Daoy (cell line): ENCODE results near the gene RBM10. TPM values are rescaled to one million over a fixed set of nuclear protein-coding genes. Genes with fewer than 3 reads are reported as not detected.

Experiments used
- DNase-seq: peaks from one replicate; pipeline ENCODE4 v3.0.0-alpha.2; 2015; ENCODE audit warnings: low read depth
- total RNA-seq: library from RNA; depleted of rRNA; stranded (reverse); fragments of >200 nt; shearing (Covaris generic); gene quantifications from 2 replicates; pipeline ENCODE4 v1.2.3, GENCODE V29; 2014

RBM10 gene
- total RNA-seq, 1 experiment from 2014 or later: 60.9 TPM

DNA sequence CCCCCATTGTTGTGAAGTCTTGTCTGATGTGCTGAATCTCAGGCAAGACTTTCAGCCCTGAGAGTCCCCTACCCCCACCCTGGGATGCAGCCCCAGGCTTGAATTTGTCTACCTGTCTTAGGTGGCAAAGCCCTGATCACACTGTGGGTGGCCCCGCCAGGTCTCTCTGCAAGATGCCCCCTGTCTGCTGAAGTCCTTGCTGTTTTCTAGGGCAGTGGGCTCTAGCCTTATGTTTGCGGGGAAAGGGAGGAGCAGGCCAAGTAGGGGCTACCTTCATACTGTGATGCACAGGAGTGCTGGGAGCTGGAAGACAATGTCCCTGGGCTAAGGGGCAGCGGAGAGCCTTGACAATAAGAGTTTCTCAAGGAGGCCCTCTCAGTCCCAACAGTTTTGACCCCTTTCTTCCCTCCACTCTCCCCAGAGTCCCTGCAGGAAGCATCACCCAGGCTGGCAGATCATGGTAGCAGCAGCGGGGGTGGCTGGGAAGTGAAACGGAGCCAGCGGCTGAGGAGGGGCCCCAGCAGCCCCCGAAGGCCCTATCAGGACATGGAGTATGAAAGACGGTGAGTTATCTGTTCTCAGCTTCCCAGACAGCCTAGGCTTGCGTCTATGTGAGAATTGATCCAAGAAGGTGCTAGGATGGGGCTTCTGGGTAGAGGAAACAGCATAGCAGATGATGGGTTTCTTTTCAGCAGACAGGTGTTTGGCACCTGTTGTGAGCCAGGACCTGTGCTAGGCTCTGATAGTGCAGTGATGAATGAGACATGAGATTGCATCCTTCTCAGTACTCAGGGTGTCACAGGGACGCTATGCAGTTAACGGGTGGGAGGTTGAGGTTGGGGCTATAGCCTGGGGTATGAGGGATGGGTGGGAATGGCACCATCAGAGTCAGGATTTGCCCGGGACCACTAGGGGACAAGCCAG is 2.2 kb downstream of the RBM10 start:
- no peak for DNase-seq

DNA sequence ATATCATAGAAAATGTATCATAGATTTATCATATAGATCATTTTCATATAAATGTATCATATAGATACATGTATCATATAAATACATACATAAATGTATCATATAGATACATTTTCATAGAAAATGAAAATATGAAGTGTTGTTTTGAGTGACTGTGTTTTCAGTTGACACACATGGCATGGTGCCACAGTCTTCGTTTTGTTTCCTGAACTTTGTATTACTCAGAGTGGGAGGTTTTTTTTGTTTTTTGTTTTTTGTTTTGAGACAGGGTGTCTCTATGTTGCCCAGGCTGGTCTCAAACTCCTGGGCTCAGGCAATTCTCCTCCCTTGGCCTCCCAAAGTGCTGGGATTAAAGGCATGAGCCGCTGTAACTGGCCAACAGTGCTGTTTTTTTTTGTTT is 3.9 kb downstream of the RBM10 start:
- DNase-seq: no peak

DNA sequence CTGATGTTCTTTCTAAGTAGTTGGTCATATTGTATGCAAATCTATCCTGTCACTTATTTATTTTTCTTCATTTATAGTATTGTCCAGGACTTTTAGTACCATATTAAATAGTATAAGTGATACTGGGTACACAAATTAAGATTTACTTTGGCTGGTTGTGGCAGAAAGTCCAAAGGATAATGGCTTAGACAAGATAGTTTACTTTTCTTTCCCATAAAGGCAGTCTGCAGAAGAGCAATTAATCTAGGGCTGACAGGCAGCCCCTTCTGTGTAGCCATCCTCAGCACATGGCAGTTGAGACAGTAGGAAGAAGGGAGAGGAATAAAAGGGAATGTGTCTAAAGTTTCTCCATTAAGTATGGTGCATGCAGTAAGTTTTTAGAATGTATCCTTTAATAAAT is 6.4 kb downstream of the RBM10 start:
- DNase-seq: no peak

DNA sequence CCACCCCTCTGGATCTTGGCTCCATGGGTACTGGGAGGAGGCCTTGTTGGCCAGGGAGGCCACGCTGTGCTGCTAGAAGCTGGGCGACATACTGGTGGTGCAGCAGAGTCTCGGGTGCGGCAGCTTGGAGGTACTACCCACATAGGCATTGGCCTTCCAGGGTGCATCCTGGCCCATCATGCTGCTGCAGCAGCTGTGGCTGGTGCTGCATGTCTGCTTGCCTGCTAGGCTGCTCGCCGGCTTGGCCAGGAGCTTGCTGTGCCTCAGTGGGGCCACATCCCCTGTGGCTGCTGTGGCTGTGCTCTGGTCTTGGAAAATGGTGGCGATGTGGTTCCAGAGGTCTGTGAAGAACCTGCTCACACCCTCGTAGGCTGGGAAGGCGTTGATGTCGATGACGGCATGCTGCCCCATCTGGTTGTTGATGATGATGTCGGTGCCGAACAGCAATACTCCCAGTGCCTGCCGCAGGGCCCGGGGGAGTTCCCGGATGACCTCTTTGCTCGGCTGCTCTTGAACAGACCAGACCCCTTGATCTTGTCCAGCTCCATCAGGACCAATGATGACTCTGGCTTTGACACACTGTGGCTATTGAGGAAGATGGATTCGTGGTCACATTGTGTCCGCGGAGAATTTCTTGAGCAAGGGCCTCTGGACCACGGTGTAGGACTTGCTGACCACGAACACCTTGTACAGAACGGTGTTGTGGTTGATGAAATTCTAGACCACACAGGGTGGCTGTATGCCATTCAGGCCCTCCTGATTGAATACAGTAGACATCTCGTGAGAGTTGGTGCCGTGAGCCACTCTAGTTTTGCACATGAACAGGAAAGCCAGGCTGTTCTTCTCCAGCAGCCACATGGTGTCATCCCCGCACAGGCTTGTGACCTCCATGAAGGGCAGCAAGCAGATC is 11.8 kb downstream of the RBM10 start:
- no peak for DNase-seq

DNA sequence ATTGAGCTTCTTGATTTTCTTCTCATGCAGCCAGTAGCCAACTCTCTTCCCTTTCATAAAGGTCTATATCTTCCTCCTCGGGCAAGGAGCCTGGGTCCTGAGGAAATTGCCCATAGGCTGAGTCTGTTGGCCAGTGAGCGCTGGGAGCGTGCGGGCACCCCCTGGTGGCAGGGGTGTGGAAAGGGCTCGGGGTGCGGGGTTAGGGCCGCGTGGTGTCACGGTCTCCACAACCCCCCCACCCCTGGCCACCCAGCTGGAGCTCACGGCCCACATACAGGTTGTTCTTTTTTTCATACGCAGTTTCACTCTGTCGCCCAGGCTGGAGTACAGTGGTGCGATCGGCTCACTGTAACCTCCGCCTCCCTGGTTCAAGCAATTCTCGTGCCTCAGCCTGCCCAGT is 13.1 kb downstream of the RBM10 start:
- no peak for DNase-seq

DNA sequence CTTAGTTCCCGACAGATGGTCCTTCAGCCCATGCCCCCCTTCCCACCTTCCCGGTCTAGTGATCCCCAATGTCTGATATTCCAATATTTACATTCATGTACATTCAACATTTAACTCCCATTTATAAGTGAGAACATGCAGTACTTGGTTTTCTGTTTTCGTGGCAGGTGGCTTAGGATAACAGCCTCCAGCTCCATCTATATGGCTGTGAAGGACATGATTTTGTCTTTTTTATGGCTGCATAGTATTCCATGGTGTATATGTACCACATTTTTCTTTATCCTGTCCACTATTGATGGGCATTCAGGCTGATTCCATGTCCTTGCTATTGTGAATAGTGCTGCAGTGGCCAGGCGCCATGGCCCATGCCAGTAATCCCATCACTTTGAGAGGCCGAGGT is 13.8 kb downstream of the RBM10 start:
- DNase-seq: no peak

DNA sequence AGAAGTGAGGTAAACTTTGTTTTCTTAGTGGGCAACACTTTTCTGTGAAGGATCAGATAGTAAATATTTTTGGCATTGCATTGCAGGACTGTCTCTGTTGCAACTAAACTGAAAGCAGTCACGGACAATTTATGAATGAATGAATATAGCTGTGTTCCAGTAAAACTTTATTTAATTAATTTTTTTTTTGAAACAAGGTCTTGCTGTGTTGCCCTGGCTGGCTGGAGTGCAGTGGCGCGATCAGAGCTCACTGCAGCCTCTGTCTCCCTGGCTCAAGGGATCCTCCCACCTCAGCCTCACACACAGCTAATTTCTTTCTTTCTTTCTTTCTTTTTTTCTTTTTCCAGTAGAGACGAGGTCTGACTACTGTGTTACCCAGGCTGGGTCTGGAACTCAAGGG is 15.8 kb downstream of the RBM10 start:
- no peak for DNase-seq

DNA sequence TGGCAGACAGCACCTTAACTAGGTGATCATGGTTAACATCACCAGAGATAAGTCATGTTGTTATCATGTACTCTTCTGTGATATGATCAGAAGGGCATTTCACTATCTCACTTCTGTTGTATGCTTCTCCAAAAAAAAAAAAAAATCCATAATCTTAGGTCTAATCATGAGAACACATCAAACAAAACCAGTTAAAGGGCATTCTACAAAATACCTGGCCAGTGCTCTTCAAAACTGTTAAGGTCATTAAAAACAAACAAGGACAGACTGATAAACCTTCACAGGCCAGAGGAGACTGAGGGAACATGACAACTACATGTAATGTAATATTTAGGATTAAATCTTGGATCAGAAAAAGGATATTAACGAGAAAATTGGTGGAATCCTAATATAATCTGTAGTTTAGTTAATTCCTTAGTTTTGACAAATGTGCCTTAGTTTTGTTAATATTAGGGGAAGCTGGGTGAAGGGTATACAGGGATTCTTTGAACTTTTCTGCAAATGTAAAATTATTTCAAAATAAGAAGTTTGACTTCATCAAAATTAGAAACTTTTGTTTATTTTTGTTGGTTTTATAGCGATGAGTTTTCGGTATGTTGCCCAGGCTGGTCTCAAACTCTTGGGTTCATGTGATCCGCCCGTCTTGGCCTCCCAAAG is 18.0 kb downstream of the RBM10 start:
- no peak for DNase-seq

DNA sequence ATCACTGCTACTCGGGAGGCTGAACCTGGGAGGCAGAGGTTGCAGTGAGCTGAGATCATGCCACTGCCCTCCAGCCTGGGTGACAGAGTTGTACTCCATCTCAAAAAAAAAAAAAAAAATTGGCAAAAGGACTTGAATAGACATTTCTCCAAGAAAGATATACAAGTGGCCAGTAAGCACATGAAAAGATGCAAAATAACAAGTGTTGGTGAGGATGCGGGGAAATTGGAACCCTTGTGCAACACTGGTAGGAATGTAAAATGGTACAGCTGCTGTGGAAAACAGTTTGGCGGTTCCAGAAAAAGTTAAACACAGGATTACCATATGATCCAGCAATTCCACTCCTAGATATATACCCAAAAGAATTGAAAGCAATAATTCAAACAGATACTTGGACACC is 19.4 kb downstream of the RBM10 start:
- DNase-seq: no peak

DNA sequence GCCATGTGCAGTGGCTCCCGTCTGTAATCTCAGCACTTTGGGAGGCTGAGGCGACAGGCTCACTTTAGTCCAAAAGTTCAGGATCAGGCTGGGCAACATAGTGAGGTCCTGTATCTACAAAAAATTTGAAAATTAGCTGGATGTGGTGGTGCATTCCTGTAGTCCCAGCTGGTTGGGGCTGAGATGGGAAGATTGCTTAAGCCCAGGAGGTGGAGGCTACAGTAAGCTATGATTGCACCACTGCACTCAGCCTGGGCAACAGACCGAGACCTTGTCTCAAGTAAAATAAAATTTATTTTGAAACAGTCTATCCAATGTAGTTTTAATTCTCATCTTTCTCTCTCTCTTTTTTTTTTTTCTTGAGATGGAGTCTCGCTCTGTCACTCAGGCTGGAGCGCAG is 21.1 kb downstream of the RBM10 start:
- DNase-seq: no peak

DNA sequence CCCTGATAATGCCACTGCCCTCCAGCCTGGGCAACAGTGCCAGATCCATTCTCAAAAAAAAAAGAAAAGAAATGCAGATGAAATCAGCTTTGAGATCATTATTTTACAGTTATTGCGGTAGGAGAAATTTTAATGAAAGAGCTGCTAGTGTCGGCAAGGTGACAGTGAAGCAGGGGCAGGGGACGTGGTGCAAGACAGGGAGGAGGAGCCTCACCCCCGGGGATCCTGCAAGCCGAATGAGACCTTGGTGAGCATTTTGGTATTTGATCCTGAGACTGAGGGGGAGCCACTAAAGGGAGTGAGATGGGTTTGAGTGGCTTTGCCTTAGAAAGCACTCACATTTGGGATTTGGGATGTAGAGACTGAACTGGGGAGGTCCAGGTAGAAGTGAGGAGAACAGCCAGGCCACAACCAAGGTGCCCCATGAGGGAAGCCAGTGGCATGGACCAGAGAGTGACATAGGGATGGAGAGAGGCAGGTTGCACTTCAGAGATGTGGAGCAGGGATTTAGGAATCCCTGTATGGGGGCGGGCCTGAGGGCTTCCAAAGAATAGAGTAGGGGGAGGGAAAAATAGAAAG is 23.6 kb downstream of the RBM10 start:
- no peak for DNase-seq

DNA sequence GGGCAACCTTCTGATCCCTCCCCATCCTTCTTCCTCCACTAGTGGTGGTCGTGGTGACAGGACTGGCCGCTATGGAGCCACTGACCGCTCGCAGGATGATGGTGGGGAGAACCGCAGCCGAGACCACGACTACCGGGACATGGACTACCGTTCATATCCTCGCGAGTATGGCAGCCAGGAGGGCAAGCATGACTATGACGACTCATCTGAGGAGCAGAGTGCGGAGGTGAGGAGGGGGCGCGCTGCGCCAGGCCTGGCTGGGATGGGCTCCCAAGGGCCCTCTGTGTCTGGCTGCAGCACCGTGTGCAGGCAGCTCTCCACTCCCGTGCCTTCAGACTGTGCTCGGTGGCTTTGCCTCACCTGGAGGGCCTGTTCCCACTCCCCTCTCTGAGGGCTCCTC is 24.3 kb downstream of the RBM10 start:
- no peak for DNase-seq

DNA sequence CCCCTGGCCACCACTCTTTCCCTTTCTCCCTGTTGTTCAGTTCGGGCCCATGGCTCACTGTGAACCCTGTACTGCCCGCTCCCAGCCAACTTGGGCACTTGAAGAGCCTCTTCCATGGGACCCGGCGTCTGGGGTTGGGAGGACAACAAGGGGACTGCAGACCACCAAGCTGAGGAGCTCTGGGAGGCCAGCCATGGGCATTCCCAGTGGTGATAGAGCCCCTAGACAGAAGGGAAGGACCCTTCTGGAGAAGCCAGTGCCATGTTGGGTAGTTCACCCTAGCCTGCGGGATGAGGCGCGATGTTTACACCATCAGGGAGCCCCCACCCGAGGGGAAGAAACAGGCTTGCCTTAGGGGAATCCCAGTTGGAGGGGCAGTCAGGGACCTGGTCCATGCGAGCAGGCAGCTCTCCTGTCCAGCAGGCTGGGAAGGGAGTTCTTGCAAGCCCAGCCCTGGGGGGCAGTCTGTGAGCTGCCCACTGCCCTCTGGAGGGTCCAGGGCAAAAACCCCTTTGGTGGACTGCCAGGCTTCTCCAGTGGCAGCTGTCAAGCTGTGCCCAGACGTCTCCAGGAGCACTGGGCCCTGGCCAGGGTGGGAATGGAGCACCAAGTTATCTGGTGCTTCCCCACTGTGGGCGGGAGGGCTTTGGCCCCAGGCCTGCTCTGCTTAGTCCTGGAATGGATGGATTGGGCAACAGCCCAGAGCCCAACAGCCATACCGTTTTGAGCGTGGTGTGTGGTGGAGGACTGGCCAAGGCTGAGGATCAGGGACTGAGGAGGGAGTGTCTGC is 24.9 kb downstream of the RBM10 start:
- DNase-seq: no peak

DNA sequence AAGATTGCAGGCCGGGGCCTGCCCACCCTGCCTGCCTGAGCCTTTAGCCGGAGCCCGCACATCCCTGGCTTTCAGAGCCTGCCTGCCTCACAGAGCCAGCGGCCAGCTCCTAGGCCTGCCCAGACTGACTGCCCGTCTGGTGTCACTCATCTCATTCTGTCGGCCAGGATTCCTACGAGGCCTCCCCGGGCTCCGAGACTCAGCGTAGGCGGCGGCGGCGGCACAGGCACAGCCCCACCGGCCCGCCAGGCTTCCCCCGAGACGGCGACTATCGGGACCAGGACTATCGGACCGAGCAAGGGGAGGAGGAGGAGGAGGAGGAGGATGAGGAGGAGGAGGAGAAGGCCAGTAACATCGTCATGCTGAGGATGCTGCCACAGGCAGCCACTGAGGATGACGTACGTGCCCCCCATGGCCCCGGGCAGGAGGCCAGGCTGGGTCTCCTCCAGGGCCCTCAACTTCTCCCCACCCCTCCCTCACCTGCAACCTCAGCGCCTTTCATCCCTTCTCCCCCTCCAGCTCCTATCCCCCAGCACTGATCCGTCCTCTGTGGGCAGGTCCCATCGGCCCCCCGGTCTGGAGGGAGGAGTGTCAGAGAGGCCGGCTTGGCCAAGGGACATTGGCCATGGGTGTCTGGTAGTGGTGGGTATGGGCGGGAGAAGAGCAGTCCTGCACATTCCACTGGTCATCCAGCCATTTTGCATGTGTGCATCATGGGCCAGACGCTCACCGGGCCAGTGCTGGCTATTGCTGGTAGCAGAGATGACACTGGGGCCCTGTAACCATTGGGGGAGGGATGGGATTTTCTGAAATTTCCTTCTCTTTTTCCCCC is 26.1 kb downstream of the RBM10 start:
- no peak for DNase-seq

DNA sequence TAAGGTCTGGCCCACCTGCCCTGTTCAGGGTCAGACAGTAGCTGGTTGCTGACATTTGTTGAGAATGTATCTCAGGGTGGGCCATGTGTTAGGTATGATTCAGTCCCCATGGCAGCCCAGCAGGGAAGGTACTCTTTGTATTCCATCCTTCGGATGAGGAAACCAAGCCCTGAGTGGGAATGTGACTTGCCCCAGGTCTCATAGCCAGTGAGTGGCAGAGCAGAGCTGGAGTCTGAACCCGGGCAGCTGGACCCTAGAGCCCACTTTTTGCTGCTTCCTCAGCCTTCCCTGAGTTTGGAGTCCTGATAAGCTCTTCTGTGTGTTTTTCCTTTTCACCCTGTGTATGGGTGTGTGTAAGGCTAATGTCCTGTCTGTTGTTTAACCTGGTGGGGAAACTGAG is 27.0 kb downstream of the RBM10 start:
- DNase-seq: no peak

DNA sequence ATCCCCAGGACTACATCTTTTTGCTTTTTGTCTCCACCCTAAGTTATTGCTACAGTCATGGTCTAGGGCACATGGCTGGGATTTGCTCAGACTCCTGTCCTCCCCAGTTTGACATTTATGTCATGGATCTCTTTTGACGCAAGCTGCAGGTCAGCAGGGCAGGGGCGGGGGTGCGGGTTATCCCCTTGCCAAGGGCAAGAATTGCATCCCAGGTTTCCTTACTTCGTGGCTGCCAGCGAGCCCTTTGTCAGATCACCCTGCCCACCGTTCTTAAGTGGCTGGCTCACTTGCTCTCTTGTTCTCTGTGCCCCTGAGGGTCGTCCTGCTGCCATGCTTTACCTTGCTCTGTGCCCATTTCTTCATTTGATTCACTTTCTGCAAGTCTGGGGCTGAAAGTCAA is 27.5 kb downstream of the RBM10 start:
- no peak for DNase-seq

DNA sequence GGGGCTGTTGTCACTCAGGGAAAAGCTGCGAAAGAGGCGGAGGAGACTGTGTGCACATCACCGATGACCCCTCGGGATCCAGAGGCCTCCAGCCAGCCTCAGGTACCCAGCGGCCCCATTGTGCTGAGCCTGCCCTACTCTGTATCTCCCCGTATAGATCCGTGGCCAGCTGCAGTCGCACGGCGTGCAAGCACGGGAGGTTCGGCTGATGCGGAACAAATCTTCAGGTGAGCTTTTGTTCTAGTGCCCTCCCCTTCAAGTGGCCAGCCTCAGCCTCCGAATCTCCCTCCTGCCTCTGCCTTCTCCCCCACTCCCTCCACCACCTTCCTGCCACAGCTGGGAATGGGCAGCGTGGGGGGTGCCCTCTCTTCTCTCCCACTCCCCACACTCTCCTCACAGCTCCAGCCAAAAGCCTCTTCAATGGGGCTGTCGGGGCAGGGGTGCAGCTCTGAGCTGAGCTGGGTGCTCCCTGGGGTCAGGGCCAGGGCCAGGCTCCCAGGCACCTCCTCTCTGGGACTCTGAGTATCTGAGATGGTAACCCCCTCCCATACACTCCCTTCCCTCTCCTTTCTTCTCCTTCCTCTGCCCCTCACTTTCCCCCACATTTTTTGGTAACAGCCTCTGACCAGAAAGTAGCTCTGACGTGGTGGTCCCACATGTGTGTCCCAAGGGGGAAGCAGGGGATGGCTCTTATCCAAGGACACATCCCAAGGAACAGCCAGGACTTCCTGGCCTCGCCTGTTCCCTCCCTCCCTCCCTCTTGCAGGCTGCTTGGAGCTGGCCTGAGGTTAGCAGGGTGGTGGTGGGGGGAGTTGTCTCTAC is 28.2 kb downstream of the RBM10 start:
- DNase-seq: no peak

DNA sequence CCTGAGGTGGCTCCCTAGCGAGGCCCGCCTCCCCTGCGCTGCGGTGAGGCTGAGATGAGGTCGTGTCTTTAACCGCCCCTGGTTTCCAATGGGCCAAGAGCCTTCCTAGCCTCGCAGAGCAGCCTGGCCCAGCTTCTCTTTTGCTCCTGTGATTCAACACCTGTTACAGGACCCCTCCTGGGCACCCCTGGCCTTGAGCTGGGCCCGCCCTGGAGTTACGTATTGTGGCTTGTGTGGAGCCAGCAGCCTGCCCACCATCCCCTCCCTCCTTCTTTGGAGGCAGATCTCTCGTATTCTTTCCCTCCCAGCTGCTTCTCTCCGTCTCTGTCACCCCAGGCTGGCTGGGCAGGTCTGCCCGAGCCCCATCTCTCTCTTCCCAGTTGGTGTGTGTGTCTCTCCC is 29.4 kb downstream of the RBM10 start:
- no peak for DNase-seq

DNA sequence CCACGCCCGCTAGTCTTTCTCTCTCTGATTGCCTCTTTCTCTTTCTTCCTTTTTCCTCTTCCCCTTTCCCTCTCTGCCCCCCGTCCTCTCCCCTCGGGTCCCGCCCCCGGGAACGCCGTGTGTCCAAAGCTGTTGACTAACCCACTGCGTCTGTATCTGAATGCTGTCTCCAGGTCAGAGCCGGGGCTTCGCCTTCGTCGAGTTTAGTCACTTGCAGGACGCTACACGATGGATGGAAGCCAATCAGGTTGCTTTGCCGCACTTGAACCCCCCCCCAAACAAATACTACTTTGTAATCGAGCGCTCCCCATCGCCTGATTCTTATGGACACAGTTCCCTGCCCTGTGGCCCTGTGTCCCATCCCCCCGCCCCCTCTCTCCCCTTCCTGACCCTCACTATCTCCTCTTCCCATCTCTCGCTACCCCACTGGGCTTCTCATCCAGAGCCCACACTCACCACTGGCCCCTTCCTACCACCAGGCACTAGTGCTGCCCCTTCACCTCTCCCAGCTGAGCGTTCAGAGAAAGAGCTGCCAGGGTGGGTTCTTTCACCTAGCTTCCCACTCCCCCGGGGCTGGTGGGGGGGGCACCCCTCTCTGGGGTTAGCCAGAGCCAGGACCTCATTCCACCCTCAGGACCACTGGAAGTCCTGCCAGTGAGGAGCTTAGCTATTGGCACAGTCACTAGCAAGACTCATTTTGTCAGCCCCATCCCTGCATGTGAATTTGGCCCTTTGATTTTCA is 30.0 kb downstream of the RBM10 start:
- no peak for DNase-seq
